ENCODE results near the gene SNAP47. TPM values are rescaled to one million over a fixed set of nuclear protein-coding genes. Genes with fewer than 3 reads are reported as not detected.

SNAP47 gene
- total RNA-seq, 1 donor from 2014 or later = 23.1 TPM

DNA sequence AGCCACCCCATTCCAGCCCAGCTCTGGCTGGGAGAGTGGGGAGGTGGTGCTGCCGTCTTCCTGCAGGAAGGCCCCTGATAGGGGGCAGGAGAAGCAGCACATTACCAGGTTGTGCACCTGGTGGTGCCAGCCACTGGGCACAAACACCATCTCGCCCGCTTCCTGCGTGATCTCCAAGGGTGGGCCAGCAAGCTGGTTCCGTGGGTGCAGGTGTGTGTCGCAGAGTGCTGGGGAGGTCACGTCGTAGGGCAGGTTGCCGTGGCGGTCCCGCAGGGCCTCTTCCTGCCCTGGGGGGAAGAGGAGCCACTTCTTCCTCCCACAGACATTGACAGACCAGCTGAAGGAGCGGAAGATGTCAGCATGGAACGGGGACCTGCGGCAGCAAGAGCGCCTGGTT, 1.9 kb upstream of the SNAP47 start:
- Histone ChIP-seq H3K4me1 (peaks cover 35% of the 10 kb centered on the region), H3K27me3 (ENCODE audit: low read depth) (no peaks in the 10 kb centered on the region), H3K4me3 (no peak overlapping the region), H3K9me3 (no peaks in the 10 kb centered on the region), H3K27ac (no peak overlapping the region), H3K36me3 (peaks cover 26% of the 10 kb centered on the region)
- ATAC-seq (no peak), DNase-seq (no peak)
- intact Hi-C loops (cut with DNase I) = no loop called here
- TF ChIP-seq, protein P1, sequence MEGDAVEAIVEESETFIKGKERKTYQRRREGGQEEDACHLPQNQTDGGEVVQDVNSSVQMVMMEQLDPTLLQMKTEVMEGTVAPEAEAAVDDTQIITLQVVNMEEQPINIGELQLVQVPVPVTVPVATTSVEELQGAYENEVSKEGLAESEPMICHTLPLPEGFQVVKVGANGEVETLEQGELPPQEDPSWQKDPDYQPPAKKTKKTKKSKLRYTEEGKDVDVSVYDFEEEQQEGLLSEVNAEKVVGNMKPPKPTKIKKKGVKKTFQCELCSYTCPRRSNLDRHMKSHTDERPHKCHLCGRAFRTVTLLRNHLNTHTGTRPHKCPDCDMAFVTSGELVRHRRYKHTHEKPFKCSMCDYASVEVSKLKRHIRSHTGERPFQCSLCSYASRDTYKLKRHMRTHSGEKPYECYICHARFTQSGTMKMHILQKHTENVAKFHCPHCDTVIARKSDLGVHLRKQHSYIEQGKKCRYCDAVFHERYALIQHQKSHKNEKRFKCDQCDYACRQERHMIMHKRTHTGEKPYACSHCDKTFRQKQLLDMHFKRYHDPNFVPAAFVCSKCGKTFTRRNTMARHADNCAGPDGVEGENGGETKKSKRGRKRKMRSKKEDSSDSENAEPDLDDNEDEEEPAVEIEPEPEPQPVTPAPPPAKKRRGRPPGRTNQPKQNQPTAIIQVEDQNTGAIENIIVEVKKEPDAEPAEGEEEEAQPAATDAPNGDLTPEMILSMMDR (IDR thresholded peaks at IDR 0.05) = no peak

DNA sequence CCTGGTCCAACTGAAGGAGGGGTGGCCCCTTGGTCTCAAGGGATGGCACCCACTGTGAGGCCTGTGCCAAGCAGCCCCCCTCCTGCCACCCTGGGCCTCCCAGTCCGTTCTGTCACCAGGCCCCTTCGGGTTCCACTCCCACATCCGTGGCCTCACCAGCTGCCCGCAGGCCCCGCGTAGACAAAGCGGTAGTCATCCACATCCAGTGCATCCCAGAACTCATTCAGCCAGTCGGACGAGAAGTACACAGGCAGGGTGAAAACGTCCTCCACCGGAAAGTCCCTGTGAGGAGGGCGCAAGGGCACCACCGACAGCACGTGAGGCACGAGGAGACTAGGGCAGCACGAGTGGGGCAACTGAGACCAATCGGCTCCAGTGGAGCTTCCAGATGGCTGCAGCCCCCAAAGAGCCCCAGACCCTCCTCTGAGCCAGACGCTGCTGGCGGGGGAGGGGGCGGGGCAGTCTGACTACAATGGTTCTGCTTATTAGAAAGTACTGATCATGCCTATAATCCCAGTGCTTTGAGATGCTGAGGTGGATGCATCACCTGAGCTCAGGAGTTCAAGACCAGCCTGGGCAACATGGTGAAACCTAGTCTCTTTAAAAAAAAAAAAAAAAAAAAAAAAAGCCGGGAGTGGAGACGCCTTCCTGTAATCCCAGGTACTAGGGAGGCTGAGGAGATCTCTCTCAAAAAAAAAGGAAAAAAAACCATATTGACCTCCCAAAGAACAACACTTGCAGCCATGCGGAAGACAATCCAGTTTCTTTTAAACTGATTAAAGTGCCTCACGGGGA, 1.3 kb upstream of the SNAP47 start:
- Histone ChIP-seq H3K4me3 (peak overlapping the region; percentile 91), H3K36me3 (peaks cover 26% of the 10 kb centered on the region), H3K27me3 (ENCODE audit: low read depth) (no peaks in the 10 kb centered on the region), H3K9me3 (no peaks in the 10 kb centered on the region), H3K27ac (peak overlapping the region; percentile 89), H3K4me1 (peaks cover 31% of the 10 kb centered on the region)
- intact Hi-C loops (cut with DNase I) = no loop called here
- TF ChIP-seq, protein P1 (IDR thresholded peaks at IDR 0.05) = no peak
- peak; percentile 37 for DNase-seq
- no peak for ATAC-seq

DNA sequence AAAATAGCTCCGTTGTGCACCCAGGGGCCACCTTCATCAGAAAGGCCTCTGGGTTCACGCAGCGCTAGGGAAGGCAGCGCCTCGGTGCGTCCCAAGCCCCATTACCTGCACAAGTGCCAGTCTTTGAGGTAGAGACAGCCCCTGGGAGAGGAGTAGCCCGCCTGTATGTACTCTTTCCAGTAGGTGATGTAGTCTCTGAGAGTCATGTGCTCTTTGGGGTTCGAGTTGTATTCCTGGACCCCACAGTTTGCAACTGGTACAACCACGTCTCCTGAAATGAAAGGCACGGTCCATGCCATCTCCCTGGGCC, 734 bp upstream of the SNAP47 start:
- intact Hi-C loops (cut with DNase I) = no loop called here
- peak; percentile 43 for DNase-seq
- TF ChIP-seq, protein P1 (IDR thresholded peaks at IDR 0.05) = no peak
- Histone ChIP-seq H3K9me3 (no peaks in the 10 kb centered on the region), H3K27ac (peak overlapping the region; percentile 89), H3K4me3 (peak overlapping the region; percentile 91), H3K4me1 (peaks cover 25% of the 10 kb centered on the region), H3K27me3 (ENCODE audit: low read depth) (no peaks in the 10 kb centered on the region), H3K36me3 (peaks cover 26% of the 10 kb centered on the region)
- peak in 1 of 2 donors; percentile 0 for ATAC-seq

DNA sequence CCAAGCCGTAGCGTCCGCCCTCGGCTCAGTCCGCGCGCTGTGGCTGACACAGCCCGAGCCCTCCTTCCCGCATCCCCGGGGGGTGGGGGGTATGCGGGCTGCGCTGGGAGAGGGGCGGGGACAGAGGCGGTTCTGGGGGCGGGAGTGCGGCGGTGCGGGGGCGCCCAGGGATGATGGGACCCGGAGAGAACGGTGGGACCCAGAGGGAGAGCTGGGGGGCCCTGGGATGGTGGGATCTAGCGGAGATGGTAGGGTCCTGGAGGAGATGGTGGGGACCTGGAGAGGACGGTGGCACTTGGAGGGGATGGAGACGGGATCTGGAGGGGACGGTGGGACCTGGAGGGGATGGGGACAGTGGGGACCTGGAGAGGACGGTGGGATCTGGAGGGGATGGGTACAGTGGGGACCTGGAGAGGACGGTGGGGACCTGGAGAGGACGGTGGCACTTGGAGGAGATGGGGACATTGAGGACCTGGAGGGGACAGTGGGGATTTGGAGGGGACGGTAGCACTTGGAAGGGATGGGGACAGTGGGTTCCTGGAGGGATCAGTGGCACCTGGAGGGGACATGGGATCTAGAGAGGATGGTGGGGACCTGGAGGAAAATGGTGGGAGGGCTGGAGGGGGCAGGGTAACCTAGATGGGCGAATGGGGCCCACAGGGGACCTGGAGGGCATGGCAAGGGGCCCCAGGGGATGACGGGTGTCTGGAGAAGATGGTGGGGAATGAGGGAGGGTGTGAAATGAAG, 477 bp downstream of the SNAP47 start:
- Histone ChIP-seq H3K36me3 (peaks cover 26% of the 10 kb centered on the region), H3K27me3 (ENCODE audit: low read depth) (no peaks in the 10 kb centered on the region), H3K4me3 (peak overlapping the region; percentile 91), H3K27ac (peak overlapping the region; percentile 89), H3K4me1 (peaks cover 13% of the 10 kb centered on the region), H3K9me3 (no peaks in the 10 kb centered on the region)
- intact Hi-C loops (cut with DNase I) = no loop called here
- DNase-seq (no peak), ATAC-seq (peak; percentile 2 to 75)
- TF ChIP-seq, protein P1 (IDR thresholded peaks at IDR 0.05) = no peak

DNA sequence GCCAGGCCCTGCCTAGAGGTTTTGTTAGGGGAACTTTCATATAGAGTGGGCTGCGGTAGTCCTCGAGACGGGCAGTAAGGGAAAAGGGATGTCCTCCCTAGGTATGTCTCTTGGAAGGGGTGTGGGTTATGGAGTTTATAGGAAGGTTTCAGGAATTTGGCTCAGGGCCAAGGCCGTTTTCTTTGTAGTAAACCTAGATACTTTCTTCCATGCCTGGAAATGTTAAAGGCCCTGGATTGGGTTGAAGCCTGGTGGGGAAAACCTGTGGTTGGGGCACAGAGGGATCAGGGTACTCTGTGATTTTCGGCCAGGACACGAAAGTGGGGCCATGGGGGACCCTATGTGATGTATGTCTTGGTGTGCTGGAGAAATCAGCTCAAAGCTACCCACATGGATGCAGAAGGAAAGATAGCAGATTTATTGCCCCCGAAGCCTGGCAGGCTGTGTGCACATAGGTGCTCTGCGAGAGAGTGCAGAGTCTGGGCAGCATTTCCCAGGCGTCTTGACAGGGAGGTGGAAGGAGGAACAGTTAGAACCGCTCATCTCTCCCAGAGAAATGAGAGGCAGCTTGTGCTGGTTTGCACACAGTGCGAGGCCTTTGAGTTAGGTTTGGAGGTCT, 1.7 kb downstream of the SNAP47 start:
- no peak for DNase-seq
- ATAC-seq = no peak
- intact Hi-C loops (cut with DNase I) = no loop called here

More for the DNA sequence above, 1.7 kb downstream of the SNAP47 start:
- Histone ChIP-seq H3K4me3 (no peak overlapping the region), H3K36me3 (peaks cover 15% of the 10 kb centered on the region), H3K4me1 (peaks cover 13% of the 10 kb centered on the region), H3K27me3 (ENCODE audit: low read depth) (no peaks in the 10 kb centered on the region), H3K27ac (no peak overlapping the region), H3K9me3 (no peaks in the 10 kb centered on the region)
- TF ChIP-seq, protein P1 (IDR thresholded peaks at IDR 0.05) = no peak

Data from lower lobe of right lung (tissue), 2 donors.